ENCODE results near the gene AMH. TPM values are rescaled to one million over a fixed set of nuclear protein-coding genes. Genes with fewer than 3 reads are reported as not detected.

AMH gene
- total and polyA plus RNA-seq, 2 of the 13 experiments (the other 11 are each of a cell fraction or from before 2014, with no cell fraction given): 0.03 to 0.18 TPM

GRCh38 chr19:2291185-2291751 is 42.1 kb downstream of the AMH start (continued):
- no peak for TF ChIP-seq RXRB (CRISPR knock-in tag; IDR thresholded peaks at IDR 0.05; ENCODE audit: borderline replicate concordance)
- no peak for TF ChIP-seq ZUFSP (CRISPR knock-in tag; IDR thresholded peaks at IDR 0.05; ENCODE audit: borderline replicate concordance)
- TF ChIP-seq GZF1 (CRISPR knock-in tag; IDR thresholded peaks at IDR 0.05): no peak
- TF ChIP-seq ZNF331 (CRISPR knock-in tag; IDR thresholded peaks at IDR 0.05): no peak
- TF ChIP-seq ZSCAN25 (CRISPR knock-in tag; IDR thresholded peaks at IDR 0.05): no peak
- TF ChIP-seq ZSCAN21 (CRISPR knock-in tag; IDR thresholded peaks at IDR 0.05; ENCODE audit: borderline replicate concordance): peak; percentile 49; the same call in 1 of the 2 replicates
- peak; percentile 85; the same call in 1 of the 2 replicates for TF ChIP-seq UBTF (CRISPR knock-in tag; IDR thresholded peaks at IDR 0.05)
- no peak for TF ChIP-seq FOXA1 (IDR thresholded peaks at IDR 0.05)
- TF ChIP-seq FOXA1 (CRISPR knock-in tag; IDR thresholded peaks at IDR 0.05): no peak
- no peak for TF ChIP-seq NONO (IDR thresholded peaks at IDR 0.05)
- 0 out of 2 replicates have a peak, but pooled peaks have one; percentile 46 for TF ChIP-seq NONO (CRISPR knock-in tag; conservative IDR thresholded peaks at IDR 0.05)
- peak; percentile 46; the same call in 1 of the 2 replicates for TF ChIP-seq ATF7-NPFF (CRISPR knock-in tag; IDR thresholded peaks at IDR 0.05; ENCODE audit: low read depth)
- peak; percentile 67 for TF ChIP-seq ZFY (CRISPR knock-in tag; IDR thresholded peaks at IDR 0.05)
- no peak for TF ChIP-seq ZMAT5 (CRISPR knock-in tag; IDR thresholded peaks at IDR 0.05; ENCODE audit: borderline replicate concordance, low read depth)
- TF ChIP-seq ZNF3 (CRISPR knock-in tag; IDR thresholded peaks at IDR 0.05): no peak
- peak; percentile 48 for TF ChIP-seq ZNF883 (CRISPR knock-in tag; IDR thresholded peaks at IDR 0.05; ENCODE audit: not compliant biosample characterization)
- no peak for TF ChIP-seq ZNF839 (CRISPR knock-in tag; IDR thresholded peaks at IDR 0.05; ENCODE audit: borderline replicate concordance)
- no peak for TF ChIP-seq NFYB (CRISPR knock-in tag; IDR thresholded peaks at IDR 0.05)
- 0 out of 2 replicates have a peak, but pooled peaks have one; percentile 59 for TF ChIP-seq CENPT (CRISPR knock-in tag; IDR thresholded peaks at IDR 0.05; ENCODE audit: low read depth)
- 0 out of 2 replicates have a peak, but pooled peaks have one; percentile 24 for TF ChIP-seq GABPB1 (CRISPR knock-in tag; IDR thresholded peaks at IDR 0.05)
- TF ChIP-seq POLR2A (IDR thresholded peaks at IDR 0.05; ENCODE audit: insufficient read depth in 1 of 2, low read depth in 2 of 2, low read length in 2 of 2): no peak
- peak; percentile 87 for TF ChIP-seq ZNF777 (CRISPR knock-in tag; IDR thresholded peaks at IDR 0.05)
- TF ChIP-seq SALL1 (CRISPR knock-in tag; IDR thresholded peaks at IDR 0.05): no peak; the same call in 1 of the 2 replicates
- TF ChIP-seq SUZ12 (IDR thresholded peaks at IDR 0.05; ENCODE audit: low read depth, low read length): no peak
- TF ChIP-seq ZNF589 (CRISPR knock-in tag; conservative IDR thresholded peaks at IDR 0.05): no peak

Measured in HepG2 (cell line).